Activated CD8-positive, alpha-beta memory T cell treated with anti-CD3 and anti-CD28 coated beads for 24 hours (primary cell): ENCODE results near the gene ARGLU1.

Experiments
- DNase-seq: peaks from one replicate; pipeline ENCODE4 v3.0.0-alpha.2; 2020

The ARGLU1 gene

GRCh38 chr13:106522898-106523525 is 44.9 kb downstream of the ARGLU1 start:
- no peak for DNase-seq

DNA sequence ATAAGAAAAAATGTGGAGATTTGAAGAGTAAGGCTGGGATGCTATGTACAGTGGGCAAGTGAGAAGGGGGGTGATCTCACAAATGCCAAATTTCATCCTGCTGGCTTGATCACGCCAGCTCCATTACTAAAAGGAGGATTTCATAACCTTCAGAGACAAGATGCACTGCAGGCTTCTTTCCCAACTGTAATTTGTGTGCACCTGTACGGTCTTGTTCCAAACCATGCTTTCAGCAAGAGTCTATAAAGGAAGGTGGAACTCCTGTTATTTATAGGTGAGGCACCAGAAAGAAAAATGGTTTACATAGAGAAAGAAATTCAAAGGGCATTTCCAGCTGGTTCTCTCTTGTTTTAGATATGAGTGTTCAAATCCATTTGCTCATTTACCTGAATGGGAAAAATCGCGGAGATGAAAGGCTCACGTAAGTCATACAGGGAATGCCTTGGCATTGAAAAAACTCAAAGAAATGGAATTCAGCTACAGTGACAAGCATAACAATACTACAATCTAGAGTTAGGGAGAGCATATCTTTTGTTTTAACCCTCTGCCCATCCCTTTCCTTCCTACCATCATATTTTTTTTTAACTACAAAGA is 45.7 kb downstream of the ARGLU1 start:
- no peak for DNase-seq

- DNase-seq = no peak
These were observed 46.7 kb downstream of the ARGLU1 start for GRCh38 chr13:106521095-106521799.

GRCh38 chr13:106520251-106521054 is 47.5 kb downstream of the ARGLU1 start:
- DNase-seq = no peak

- DNase-seq = no peak
These were observed 49.4 kb downstream of the ARGLU1 start for GRCh38 chr13:106518512-106518911.

DNA sequence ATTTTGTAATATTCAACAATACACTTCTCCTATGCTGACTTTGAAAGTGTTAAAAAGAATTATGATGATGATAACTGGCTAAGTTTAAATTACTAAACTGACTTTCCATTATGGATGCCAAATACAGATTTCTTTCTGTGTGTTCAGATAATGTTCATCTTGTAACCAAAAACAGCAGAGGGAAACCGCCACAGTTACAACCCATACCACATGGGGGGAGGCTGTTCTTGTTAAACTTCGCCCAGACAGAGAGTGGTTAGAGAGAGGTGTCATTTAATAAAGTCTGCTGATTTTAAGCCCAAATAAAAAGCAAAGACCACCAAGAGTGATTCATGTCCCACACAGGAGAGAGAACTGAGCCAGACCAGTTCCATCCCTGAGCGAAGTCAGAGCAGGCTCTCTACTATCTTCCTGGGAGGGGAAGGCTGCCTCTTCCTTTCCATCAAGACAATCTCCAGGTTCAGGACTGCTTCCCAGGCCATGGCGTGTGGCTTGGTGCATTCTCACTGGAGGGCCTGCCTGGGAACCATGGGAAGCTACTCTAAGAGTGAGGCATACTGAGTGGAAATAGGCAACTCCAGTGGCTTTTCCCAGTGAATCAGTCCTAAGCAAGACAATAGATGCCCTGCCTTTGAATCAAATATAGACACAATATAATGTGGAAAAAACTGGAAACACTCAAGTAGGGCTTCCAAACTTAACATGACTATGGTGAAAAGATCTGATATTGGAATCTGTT is 50.7 kb downstream of the ARGLU1 start:
- no peak for DNase-seq

- DNase-seq = no peak
These were observed 52.2 kb downstream of the ARGLU1 start for GRCh38 chr13:106515635-106516254.

GRCh38 chr13:106514928-106515634 is 52.9 kb downstream of the ARGLU1 start:
- DNase-seq = no peak

GRCh38 chr13:106513025-106513983 is 54.6 kb downstream of the ARGLU1 start:
- DNase-seq = no peak

- no peak for DNase-seq
These were observed 60.2 kb downstream of the ARGLU1 start for GRCh38 chr13:106507560-106508274.

DNA sequence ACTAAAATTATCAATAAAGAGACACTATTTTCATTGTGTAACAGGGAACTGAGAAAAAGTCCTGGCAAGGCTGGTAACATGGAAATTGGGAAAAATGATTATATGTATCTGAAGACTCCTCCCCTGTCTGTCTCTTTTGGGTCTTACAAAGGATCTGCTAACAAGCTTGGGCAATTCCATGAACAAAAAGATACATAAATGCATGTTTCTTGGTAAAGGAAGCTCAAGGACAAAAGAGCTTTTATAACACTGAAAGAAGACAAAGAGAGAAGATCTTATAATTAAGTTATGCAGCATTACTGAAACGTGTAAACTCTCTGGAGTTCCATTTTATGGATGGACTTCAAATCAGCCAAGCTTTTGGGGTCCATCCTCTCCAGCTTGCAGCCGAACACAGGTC is 61.7 kb downstream of the ARGLU1 start:
- no peak for DNase-seq

DNA sequence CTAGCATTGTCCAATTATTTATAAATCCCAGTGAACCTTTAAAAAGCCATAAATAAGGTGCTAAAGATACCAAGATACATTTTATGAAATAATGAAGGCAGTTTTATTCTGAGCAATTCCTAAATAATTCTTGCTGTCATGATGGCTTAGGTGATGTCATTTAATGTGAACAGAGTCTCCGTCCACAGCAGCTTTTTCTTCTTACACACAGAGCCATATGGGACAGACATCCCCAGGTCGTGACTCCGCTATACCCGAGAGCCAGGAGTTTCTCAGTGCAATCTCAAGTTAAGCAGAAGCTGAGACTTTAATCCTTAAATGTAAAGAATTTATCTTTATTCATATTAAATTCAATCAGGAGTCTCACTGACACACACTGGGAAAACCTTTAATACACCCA is 62.2 kb downstream of the ARGLU1 start:
- no peak for DNase-seq

DNA sequence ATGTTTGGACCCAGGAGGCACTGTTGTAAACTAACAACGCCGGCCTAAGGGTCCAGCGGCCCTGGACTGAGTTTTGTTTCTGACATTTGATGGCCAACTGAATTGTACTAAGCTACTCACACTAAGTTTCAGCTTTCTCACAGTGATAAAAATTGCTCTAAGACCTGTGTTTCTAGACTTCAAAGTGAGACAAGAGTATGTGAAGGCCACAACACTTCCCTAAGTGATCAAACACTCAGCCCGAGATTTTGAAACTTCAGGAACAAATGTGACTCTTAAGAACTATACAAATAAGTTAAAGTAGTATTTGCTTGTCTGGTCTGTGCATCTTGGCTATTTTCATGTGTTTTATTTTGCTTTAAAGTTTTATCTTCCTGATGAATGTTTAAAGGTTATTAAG is 62.6 kb downstream of the ARGLU1 start:
- DNase-seq = no peak

GRCh38 chr13:106503730-106504453 is 64.0 kb downstream of the ARGLU1 start:
- no peak for DNase-seq

GRCh38 chr13:106503272-106503671 is 64.7 kb downstream of the ARGLU1 start:
- DNase-seq = no peak

GRCh38 chr13:106500445-106500844 is 67.5 kb downstream of the ARGLU1 start:
- DNase-seq = no peak

DNA sequence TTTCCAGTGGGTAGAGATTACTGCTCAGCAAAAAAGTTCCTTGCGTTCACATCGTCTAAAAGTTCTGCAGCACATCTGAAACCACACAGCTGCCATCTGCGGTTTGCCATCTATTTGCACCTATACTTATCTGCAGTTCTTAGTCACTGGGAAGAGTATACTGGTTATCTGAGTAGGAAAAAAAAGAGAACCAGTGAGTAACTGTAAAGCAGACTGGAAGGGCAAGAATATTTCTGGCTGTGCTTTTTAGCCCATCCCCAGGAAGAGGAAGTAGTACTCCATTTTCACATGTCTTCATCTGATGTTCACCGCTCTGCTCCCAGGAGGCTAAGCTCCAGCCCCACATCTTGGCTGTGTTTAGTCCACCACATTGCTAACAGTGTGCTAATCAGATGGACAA is 68.0 kb downstream of the ARGLU1 start:
- no peak for DNase-seq

GRCh38 chr13:106499113-106499512 is 68.8 kb downstream of the ARGLU1 start:
- no peak for DNase-seq

DNA sequence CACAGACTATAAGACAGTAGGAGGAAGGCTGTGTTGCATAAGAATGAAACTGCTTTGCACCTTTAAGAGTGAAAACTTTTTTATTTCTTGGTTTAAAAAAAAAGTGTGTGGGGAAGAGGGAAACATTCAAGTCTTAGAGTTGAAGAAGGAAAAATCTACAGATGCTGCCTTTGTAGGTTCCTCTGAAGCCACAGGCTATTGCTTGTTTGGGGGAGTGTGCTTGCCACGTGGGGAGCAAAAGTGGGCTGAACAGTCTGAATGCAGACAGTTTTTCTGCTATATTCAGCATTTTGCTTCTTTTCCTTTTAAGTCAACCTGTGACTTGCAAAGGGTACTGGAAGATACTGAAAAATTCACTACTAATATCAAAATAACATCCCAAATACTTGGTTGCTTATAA is 69.4 kb downstream of the ARGLU1 start:
- DNase-seq = no peak
